ENCODE data around the gene DISC1.

DNA sequence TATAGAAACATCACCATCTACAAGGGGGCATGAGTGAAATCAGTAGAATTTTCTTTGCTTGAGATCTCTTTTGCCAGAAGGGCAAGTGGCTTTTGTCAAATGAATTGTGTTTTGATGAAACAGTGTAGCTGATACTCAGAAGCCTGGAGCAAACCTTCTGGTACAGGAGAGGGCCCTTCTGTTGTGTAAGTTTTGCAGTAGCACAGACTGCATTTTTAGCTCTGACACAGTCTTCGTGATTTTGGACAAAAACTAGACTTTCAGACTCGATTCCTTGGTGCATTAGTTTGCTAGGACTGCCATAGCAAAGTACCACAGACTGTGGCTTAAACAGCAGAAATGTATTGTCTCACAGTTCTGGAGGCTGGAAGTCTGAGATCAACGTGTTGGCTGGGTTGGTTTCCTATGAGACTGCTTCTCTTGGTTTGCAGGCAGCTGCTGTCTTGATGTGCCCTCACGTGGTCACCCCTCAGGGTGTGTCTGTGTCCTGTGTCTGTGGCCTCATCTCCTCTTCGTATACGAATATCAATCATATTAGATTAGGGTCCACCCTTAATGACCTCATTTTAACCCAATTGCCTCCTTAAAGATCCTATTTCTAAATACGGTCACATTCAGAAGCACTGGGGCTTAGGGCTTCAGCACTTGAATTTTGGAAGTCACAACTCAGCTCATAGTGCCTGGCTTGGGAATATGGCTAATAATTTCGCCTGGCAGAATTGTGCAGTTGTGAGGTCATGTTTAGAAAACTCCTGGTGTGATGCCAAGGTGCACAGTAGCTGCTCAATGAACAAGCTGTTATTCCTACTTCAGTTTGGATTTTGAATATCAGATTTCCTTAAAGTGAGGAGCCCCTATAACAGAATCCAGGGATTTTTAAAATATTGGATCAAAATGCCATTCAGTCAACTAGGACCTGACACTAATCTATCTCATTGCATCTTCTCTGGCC lies 21.2 kb upstream of the DISC1 start:
- no peak for TF ChIP-seq TCF7L2 (IDR thresholded peaks at IDR 0.05; ENCODE audit: low read depth, low read length)
- TF ChIP-seq, protein P1, sequence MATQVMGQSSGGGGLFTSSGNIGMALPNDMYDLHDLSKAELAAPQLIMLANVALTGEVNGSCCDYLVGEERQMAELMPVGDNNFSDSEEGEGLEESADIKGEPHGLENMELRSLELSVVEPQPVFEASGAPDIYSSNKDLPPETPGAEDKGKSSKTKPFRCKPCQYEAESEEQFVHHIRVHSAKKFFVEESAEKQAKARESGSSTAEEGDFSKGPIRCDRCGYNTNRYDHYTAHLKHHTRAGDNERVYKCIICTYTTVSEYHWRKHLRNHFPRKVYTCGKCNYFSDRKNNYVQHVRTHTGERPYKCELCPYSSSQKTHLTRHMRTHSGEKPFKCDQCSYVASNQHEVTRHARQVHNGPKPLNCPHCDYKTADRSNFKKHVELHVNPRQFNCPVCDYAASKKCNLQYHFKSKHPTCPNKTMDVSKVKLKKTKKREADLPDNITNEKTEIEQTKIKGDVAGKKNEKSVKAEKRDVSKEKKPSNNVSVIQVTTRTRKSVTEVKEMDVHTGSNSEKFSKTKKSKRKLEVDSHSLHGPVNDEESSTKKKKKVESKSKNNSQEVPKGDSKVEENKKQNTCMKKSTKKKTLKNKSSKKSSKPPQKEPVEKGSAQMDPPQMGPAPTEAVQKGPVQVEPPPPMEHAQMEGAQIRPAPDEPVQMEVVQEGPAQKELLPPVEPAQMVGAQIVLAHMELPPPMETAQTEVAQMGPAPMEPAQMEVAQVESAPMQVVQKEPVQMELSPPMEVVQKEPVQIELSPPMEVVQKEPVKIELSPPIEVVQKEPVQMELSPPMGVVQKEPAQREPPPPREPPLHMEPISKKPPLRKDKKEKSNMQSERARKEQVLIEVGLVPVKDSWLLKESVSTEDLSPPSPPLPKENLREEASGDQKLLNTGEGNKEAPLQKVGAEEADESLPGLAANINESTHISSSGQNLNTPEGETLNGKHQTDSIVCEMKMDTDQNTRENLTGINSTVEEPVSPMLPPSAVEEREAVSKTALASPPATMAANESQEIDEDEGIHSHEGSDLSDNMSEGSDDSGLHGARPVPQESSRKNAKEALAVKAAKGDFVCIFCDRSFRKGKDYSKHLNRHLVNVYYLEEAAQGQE (IDR thresholded peaks at IDR 0.05; ENCODE audit: insufficient read depth in 1 of 2, low read depth in 2 of 2, low read length in 1 of 2), result no peak
- TF ChIP-seq CTCF (IDR thresholded peaks at IDR 0.05), result no peak
- TF ChIP-seq POLR2AphosphoS5 (IDR thresholded peaks at IDR 0.05; ENCODE audit: low read depth, low read length), result no peak
